Measurements from ENCODE around the gene HMGN1. TPM values are rescaled to one million over a fixed set of nuclear protein-coding genes. Genes with fewer than 3 reads are reported as not detected.
A peak's percentile ranks its signal among the peaks of the same experiment; 100 is the strongest.

The HMGN1 gene
- total RNA-seq, 1 donor from 2014 or later: 409 TPM

GRCh38 chr21:39344848-39345247, 4.0 kb downstream of the HMGN1 start:
- Mint-ChIP-seq H3K4me3 (ENCODE audit: unreplicated experiment) (peak overlapping the region; percentile 53), H3K36me3 (ENCODE audit: low read depth, unreplicated experiment) (peaks cover 41% of the 10 kb centered on the region), H3K4me1 (ENCODE audit: unreplicated experiment) (peaks cover 26% of the 10 kb centered on the region), H3K27me3 (ENCODE audit: unreplicated experiment) (peaks cover 10% of the 10 kb centered on the region), H3K27ac (ENCODE audit: unreplicated experiment) (no peak overlapping the region), H3K9me3 (ENCODE audit: unreplicated experiment) (no peaks in the 10 kb centered on the region)
- DNase-seq (ENCODE audit: low spot score): no peak
- TF ChIP-seq, protein P1, sequence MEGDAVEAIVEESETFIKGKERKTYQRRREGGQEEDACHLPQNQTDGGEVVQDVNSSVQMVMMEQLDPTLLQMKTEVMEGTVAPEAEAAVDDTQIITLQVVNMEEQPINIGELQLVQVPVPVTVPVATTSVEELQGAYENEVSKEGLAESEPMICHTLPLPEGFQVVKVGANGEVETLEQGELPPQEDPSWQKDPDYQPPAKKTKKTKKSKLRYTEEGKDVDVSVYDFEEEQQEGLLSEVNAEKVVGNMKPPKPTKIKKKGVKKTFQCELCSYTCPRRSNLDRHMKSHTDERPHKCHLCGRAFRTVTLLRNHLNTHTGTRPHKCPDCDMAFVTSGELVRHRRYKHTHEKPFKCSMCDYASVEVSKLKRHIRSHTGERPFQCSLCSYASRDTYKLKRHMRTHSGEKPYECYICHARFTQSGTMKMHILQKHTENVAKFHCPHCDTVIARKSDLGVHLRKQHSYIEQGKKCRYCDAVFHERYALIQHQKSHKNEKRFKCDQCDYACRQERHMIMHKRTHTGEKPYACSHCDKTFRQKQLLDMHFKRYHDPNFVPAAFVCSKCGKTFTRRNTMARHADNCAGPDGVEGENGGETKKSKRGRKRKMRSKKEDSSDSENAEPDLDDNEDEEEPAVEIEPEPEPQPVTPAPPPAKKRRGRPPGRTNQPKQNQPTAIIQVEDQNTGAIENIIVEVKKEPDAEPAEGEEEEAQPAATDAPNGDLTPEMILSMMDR (IDR thresholded peaks at IDR 0.05; ENCODE audit: unreplicated experiment): no peak

- peaks cover 30% of the 10 kb centered on the region for H3K36me3 Mint-ChIP-seq (ENCODE audit: low read depth, unreplicated experiment)
- peaks cover 19% of the 10 kb centered on the region for H3K4me1 Mint-ChIP-seq (ENCODE audit: unreplicated experiment)
- no peak for DNase-seq (ENCODE audit: low spot score)
- no peaks in the 10 kb centered on the region for H3K9me3 Mint-ChIP-seq (ENCODE audit: unreplicated experiment)
- TF ChIP-seq, protein P1 (IDR thresholded peaks at IDR 0.05; ENCODE audit: unreplicated experiment): no peak
- no peak overlapping the region for H3K4me3 Mint-ChIP-seq (ENCODE audit: unreplicated experiment)
- H3K27ac Mint-ChIP-seq (ENCODE audit: unreplicated experiment): peak overlapping the region; percentile 31
- H3K27me3 Mint-ChIP-seq (ENCODE audit: unreplicated experiment): no peaks in the 10 kb centered on the region
Observed at GRCh38 chr21:39341249-39341923, 7.5 kb downstream of the HMGN1 start.

- no peaks in the 10 kb centered on the region for H3K9me3 Mint-ChIP-seq (ENCODE audit: unreplicated experiment)
- H3K27me3 Mint-ChIP-seq (ENCODE audit: unreplicated experiment): no peaks in the 10 kb centered on the region
- peaks cover 13% of the 10 kb centered on the region for H3K4me1 Mint-ChIP-seq (ENCODE audit: unreplicated experiment)
- H3K36me3 Mint-ChIP-seq (ENCODE audit: low read depth, unreplicated experiment): peaks cover 24% of the 10 kb centered on the region
- DNase-seq (ENCODE audit: low spot score): no peak
- peak overlapping the region; percentile 47 for H3K4me3 Mint-ChIP-seq (ENCODE audit: unreplicated experiment)
- H3K27ac Mint-ChIP-seq (ENCODE audit: unreplicated experiment): peak overlapping the region; percentile 31
- TF ChIP-seq, protein P1 (IDR thresholded peaks at IDR 0.05; ENCODE audit: unreplicated experiment): no peak
Observed at GRCh38 chr21:39340687-39341086, 8.2 kb downstream of the HMGN1 start.

- Mint-ChIP-seq H3K9me3 (ENCODE audit: unreplicated experiment) (no peaks in the 10 kb centered on the region), H3K4me3 (ENCODE audit: unreplicated experiment) (no peak overlapping the region), H3K36me3 (ENCODE audit: low read depth, unreplicated experiment) (peaks cover 13% of the 10 kb centered on the region), H3K4me1 (ENCODE audit: unreplicated experiment) (peaks cover 5% of the 10 kb centered on the region), H3K27me3 (ENCODE audit: unreplicated experiment) (no peaks in the 10 kb centered on the region), H3K27ac (ENCODE audit: unreplicated experiment) (no peak overlapping the region)
- DNase-seq (ENCODE audit: low spot score): no peak
- TF ChIP-seq, protein P1 (IDR thresholded peaks at IDR 0.05; ENCODE audit: unreplicated experiment): no peak
Observed at GRCh38 chr21:39339231-39339630, 9.7 kb downstream of the HMGN1 start.

DNA sequence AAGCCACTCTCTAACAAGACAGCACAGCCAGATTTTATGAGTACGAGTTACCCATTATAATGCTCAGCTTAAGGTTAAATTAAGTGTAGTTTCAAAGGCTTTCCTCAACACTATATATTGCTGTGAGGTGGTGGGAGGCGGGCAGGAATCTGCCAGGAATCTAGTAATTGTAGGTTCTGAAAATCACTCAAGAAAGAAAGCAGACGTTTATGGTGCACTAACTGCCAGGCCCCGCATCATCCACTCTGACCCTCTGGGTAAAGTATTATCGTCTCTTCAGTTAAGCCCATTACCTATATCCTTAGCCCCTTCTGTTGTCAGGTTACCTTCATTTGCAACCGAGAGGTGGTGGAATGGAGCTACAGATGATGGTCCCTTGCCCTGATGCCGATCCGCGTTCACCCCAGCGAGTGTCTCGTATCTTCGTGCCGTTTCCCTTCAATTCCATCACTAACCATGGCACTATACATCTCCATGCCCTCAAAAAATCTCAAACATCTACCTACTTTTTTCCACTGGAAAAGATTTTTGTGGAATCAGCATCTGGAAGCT, 12.4 kb downstream of the HMGN1 start:
- no peak overlapping the region for H3K27ac Mint-ChIP-seq (ENCODE audit: unreplicated experiment)
- peaks cover 5% of the 10 kb centered on the region for H3K4me1 Mint-ChIP-seq (ENCODE audit: unreplicated experiment)
- TF ChIP-seq, protein P1 (IDR thresholded peaks at IDR 0.05; ENCODE audit: unreplicated experiment): no peak
- H3K9me3 Mint-ChIP-seq (ENCODE audit: unreplicated experiment): no peaks in the 10 kb centered on the region
- H3K27me3 Mint-ChIP-seq (ENCODE audit: unreplicated experiment): no peaks in the 10 kb centered on the region
- no peak overlapping the region for H3K4me3 Mint-ChIP-seq (ENCODE audit: unreplicated experiment)
- H3K36me3 Mint-ChIP-seq (ENCODE audit: low read depth, unreplicated experiment): peaks cover 3% of the 10 kb centered on the region
- no peak for DNase-seq (ENCODE audit: low spot score)
